HepG2 (cell line): Measurements from ENCODE around the gene RASL12. TPM values are rescaled to one million over a fixed set of nuclear protein-coding genes. Genes with fewer than 3 reads are reported as not detected.

ENCODE experiments used
- BRF2 ChIP-seq: sonication (generic); formaldehyde crosslinking; IDR thresholded peaks from 2 replicates; pipeline ENCODE4 v1.8.1; 2022; ENCODE audit warnings: mild to moderate bottlenecking, missing genetic modification reagents
- E2F5 ChIP-seq: sonication (generic); formaldehyde crosslinking; conservative IDR thresholded peaks from 2 replicates; pipeline ENCODE4 v1.4.0; 2020; ENCODE audit warnings: missing genetic modification reagents
- GATAD2A ChIP-seq: IDR thresholded peaks from 2 replicates; pipeline ENCODE4 v1.6.1; 2016
- HNRNPL ChIP-seq: fragments of 200-400 bp; formaldehyde crosslinking; IDR thresholded peaks from 2 replicates; pipeline ENCODE4 v1.6.1; 2017; ENCODE audit warnings: mild to moderate bottlenecking, low read depth, low read length
- MAFG ChIP-seq: sonication (generic); formaldehyde crosslinking; IDR thresholded peaks from 2 replicates; pipeline ENCODE4 v1.5.1; 2020; ENCODE audit warnings: mild to moderate bottlenecking, missing genetic modification reagents
- SKIL ChIP-seq: sonication (generic); formaldehyde crosslinking; IDR thresholded peaks from 2 replicates; pipeline ENCODE4 v1.8.0; 2022; ENCODE audit warnings: missing genetic modification reagents, mild to moderate bottlenecking, moderate library complexity, borderline replicate concordance
- TFE3 ChIP-seq: IDR thresholded peaks from 2 replicates; pipeline ENCODE4 v1.6.1; 2016
- YY1 ChIP-seq: IDR thresholded peaks from 2 replicates; pipeline ENCODE4 v1.6.1; 2011; ENCODE audit warnings: low read length, low read depth, moderate library complexity, mild to moderate bottlenecking; ENCODE audit not compliant: insufficient read depth, insufficient replicate concordance
- ZNF567 ChIP-seq: sonication (generic); formaldehyde crosslinking; IDR thresholded peaks from 2 replicates; pipeline ENCODE4 v1.8.1; 2023; ENCODE audit warnings: mild to moderate bottlenecking, missing genetic modification reagents, borderline replicate concordance
- ZNF614 ChIP-seq: IDR thresholded peaks from 2 replicates; pipeline ENCODE4 v1.6.1; 2018; ENCODE audit warnings: missing biosample characterization, missing genetic modification reagents, inconsistent platforms, borderline replicate concordance
- ZNF710 ChIP-seq: sonication (generic); formaldehyde crosslinking; IDR thresholded peaks from 2 replicates; pipeline ENCODE4 v1.5.0; 2020; ENCODE audit warnings: mild to moderate bottlenecking, missing genetic modification reagents, borderline replicate concordance
- polyA plus RNA-seq, 8 experiments: library from polyadenylated mRNA; depleted of rRNA in 3 of 8; stranded (reverse) in 7 of 8; unstranded in 1 of 8; fragments of >200 nt; fragmentation: Illumina TruSeq in 4 of 8; extraction: Trizol in 4 of 8; gene quantifications; 2 replicates each; pipeline versions ENCODE4 v1.2.1 to v1.2.3, GENCODE V29; 2011 to 2016; ENCODE audit warnings: low read depth in 4 of 8, missing spikeins in 1 of 8, mixed read lengths in 1 of 8; ENCODE audit not compliant: insufficient read depth in 1 of 8
- total RNA-seq, 5 experiments: library from RNA; depleted of rRNA; stranded (reverse); fragments of >200 nt; fragmentation: Illumina TruSeq; extraction: Trizol; gene quantifications; 2 replicates each; pipeline ENCODE4 v1.2.3, GENCODE V29; 2016; ENCODE audit warnings: low read depth in 1 of 5

The RASL12 gene
- total and polyA plus RNA-seq, 2 of the 13 experiments (the other 11 are each of a cell fraction or from before 2014, with no cell fraction given) = 0.16 to 0.55 TPM

- TF ChIP-seq ZNF614 (CRISPR knock-in tag) = no peak
- TF ChIP-seq HNRNPL = no peak
- peak; percentile 44; the same call in 1 of the 2 replicates for TF ChIP-seq ZNF567 (CRISPR knock-in tag)
- TF ChIP-seq YY1 = no peak
- TF ChIP-seq MAFG (CRISPR knock-in tag) = no peak
- TF ChIP-seq ZNF710 (CRISPR knock-in tag) = no peak
- TF ChIP-seq E2F5 (CRISPR knock-in tag) = no peak
- TF ChIP-seq TFE3 (CRISPR knock-in tag) = no peak
- TF ChIP-seq BRF2 (CRISPR knock-in tag) = no peak
- TF ChIP-seq SKIL = no peak
- 0 out of 2 replicates have a peak, but pooled peaks have one; percentile 23 for TF ChIP-seq GATAD2A (CRISPR knock-in tag)
Observed at GRCh38 chr15:65089206-65089824, 21.5 kb upstream of the RASL12 start (continued).
